DND-41 (cell line): ENCODE results near the gene NHERF2.

Experiments used
- ATAC-seq: fragments of 200-7000 bp; cut with Tn5 transposase; 3 replicates; pipeline ENCODE4 v1.9.1; 2021; ENCODE audit warnings: low read depth; ENCODE audit not compliant: insufficient read depth
- DNase-seq: peaks from one replicate; pipeline ENCODE4 v3.0.0-alpha.2; 2020
- H2AFZ ChIP-seq: 2 replicates; pipeline ENCODE4 v1.6.0; 2012; ENCODE audit warnings: low read depth, low read length
- H3K27ac ChIP-seq: 2 replicates; pipeline ENCODE4 v1.5.1; 2012; ENCODE audit warnings: low read length, inconsistent platforms
- H3K27me3 ChIP-seq: fragments of 200-600 bp; sonication (generic); 2 replicates; pipeline ENCODE4 v1.6.0; 2012; ENCODE audit warnings: low read length, mild to moderate bottlenecking, inconsistent platforms; ENCODE audit not compliant: insufficient read depth, poor library complexity
- H3K36me3 ChIP-seq: 2 replicates; pipeline ENCODE4 v1.5.1; 2012; ENCODE audit warnings: low read length, inconsistent platforms; ENCODE audit not compliant: insufficient read depth
- H3K4me1 ChIP-seq: 2 replicates; pipeline ENCODE4 v1.5.1; 2012; ENCODE audit warnings: mild to moderate bottlenecking, low read length; ENCODE audit not compliant: insufficient read depth
- H3K4me2 ChIP-seq: 2 replicates; pipeline ENCODE4 v1.6.0; 2012; ENCODE audit warnings: mild to moderate bottlenecking, moderate library complexity, low read length, inconsistent platforms; ENCODE audit not compliant: insufficient read depth
- H3K4me3 ChIP-seq, 2 experiments: fragments of 200-600 bp in 1 of 2; shearing (Covaris generic) in 1 of 2; 2 replicates each; pipeline ENCODE4 v1.5.1; 2012 to 2016; ENCODE audit warnings: inconsistent platforms in 2 of 2, low read length in 2 of 2, mild to moderate bottlenecking in 2 of 2, low read depth in 1 of 2, moderate library complexity in 1 of 2
- H3K79me2 ChIP-seq: 2 replicates; pipeline ENCODE4 v1.6.0; 2012; ENCODE audit warnings: low read length, inconsistent platforms; ENCODE audit not compliant: insufficient read depth
- H3K9ac ChIP-seq: 2 replicates; pipeline ENCODE4 v1.6.0; 2012; ENCODE audit warnings: low read depth, mild to moderate bottlenecking, inconsistent platforms, low read length, moderate library complexity
- H3K9me3 ChIP-seq: 2 replicates; pipeline ENCODE4 v1.5.1; 2012; ENCODE audit warnings: low read length, moderate library complexity, mild to moderate bottlenecking, inconsistent platforms; ENCODE audit not compliant: insufficient read depth, severe bottlenecking
- H4K20me1 ChIP-seq: 2 replicates; pipeline ENCODE4 v1.6.0; 2012; ENCODE audit warnings: low read length; ENCODE audit not compliant: insufficient read depth
- CTCF ChIP-seq: IDR thresholded peaks from 2 replicates; pipeline ENCODE4 v1.5.1; 2012; ENCODE audit warnings: borderline replicate concordance, low read length, moderate library complexity, mild to moderate bottlenecking; ENCODE audit not compliant: poor library complexity, severe bottlenecking; ENCODE audit errors: extremely low read depth
- EZH2 ChIP-seq: IDR thresholded peaks from 3 replicates; pipeline ENCODE4 v1.6.1; 2012; ENCODE audit warnings: borderline replicate concordance, low read depth, mild to moderate bottlenecking, moderate library complexity, low read length, inconsistent platforms; ENCODE audit not compliant: severe bottlenecking

NHERF2 gene

GRCh38 chr16:2079991-2080390 is 53.3 kb downstream of the NHERF2 start:
- H3K9ac ChIP-seq = no peak overlapping the region
- no peaks in the 10 kb centered on the region for H3K79me2 ChIP-seq
- H3K4me1 ChIP-seq = no peaks in the 10 kb centered on the region
- H4K20me1 ChIP-seq = peaks cover 3% of the 10 kb centered on the region; the same call in 1 of the 2 replicates
- H2AFZ ChIP-seq = no peak overlapping the region
- H3K4me2 ChIP-seq = no peak overlapping the region
- no peak for TF ChIP-seq EZH2
- TF ChIP-seq CTCF = no peak
- no peak for DNase-seq
- peaks cover 81% of the 10 kb centered on the region for H3K36me3 ChIP-seq
- H3K27me3 ChIP-seq = no peaks in the 10 kb centered on the region
- no peak for ATAC-seq
- no peak overlapping the region for H3K4me3 ChIP-seq
- H3K27ac ChIP-seq = no peak overlapping the region
- no peaks in the 10 kb centered on the region for H3K9me3 ChIP-seq

- Histone ChIP-seq H2AFZ (no peak overlapping the region), H3K36me3 (peaks cover 85% of the 10 kb centered on the region)
Observed at GRCh38 chr16:2081201-2082084, 54.7 kb downstream of the NHERF2 start.

GRCh38 chr16:2082171-2082982 is 55.7 kb downstream of the NHERF2 start:
- H4K20me1 ChIP-seq = peaks cover 13% of the 10 kb centered on the region
- H3K27ac ChIP-seq = no peak overlapping the region
- DNase-seq (no peak), ATAC-seq (no peak)
- H3K9me3 ChIP-seq = no peaks in the 10 kb centered on the region
- H3K36me3 ChIP-seq = peaks cover 86% of the 10 kb centered on the region
- H3K4me2 ChIP-seq = no peak overlapping the region
- no peaks in the 10 kb centered on the region for H3K79me2 ChIP-seq
- H3K9ac ChIP-seq = no peak overlapping the region
- no peaks in the 10 kb centered on the region for H3K27me3 ChIP-seq
- no peak overlapping the region for H2AFZ ChIP-seq
- H3K4me3 ChIP-seq = no peak overlapping the region
- no peak for TF ChIP-seq EZH2
- no peak for TF ChIP-seq CTCF
- H3K4me1 ChIP-seq = no peaks in the 10 kb centered on the region

More at GRCh38 chr16:2081201-2082084, 54.7 kb downstream of the NHERF2 start:
- no peak for TF ChIP-seq CTCF
- TF ChIP-seq EZH2 = no peak
- ATAC-seq = no peak
- no peak for DNase-seq
- H3K9me3 ChIP-seq = no peaks in the 10 kb centered on the region
- H3K79me2 ChIP-seq = no peaks in the 10 kb centered on the region
- H3K9ac ChIP-seq = no peak overlapping the region
- H3K4me1 ChIP-seq = no peaks in the 10 kb centered on the region
- H3K4me2 ChIP-seq = no peak overlapping the region
- no peak overlapping the region for H3K27ac ChIP-seq
- H3K27me3 ChIP-seq = no peaks in the 10 kb centered on the region
- H3K4me3 ChIP-seq = no peak overlapping the region
- peaks cover 7% of the 10 kb centered on the region for H4K20me1 ChIP-seq
